Measurements from ENCODE around the gene SCFD1.

DNA sequence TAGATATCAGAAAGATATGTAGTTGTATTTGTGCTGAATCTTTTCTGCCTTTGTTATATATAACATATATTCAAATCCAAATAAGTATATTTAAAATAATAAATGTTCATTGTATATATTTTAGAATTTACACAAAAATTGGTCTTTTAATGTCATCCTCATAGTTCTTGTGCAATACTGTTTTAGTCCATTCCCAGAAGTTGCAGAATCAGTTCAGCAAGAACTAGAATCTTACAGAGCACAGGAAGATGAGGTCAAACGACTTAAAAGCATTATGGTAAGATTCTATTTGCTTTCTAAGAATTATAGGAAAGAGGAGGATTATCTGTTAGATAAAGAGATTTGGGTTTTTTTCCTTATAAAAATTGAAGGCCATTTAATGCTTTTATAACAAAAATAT lies 51.0 kb downstream of the SCFD1 start:
- TF ChIP-seq, protein P1, sequence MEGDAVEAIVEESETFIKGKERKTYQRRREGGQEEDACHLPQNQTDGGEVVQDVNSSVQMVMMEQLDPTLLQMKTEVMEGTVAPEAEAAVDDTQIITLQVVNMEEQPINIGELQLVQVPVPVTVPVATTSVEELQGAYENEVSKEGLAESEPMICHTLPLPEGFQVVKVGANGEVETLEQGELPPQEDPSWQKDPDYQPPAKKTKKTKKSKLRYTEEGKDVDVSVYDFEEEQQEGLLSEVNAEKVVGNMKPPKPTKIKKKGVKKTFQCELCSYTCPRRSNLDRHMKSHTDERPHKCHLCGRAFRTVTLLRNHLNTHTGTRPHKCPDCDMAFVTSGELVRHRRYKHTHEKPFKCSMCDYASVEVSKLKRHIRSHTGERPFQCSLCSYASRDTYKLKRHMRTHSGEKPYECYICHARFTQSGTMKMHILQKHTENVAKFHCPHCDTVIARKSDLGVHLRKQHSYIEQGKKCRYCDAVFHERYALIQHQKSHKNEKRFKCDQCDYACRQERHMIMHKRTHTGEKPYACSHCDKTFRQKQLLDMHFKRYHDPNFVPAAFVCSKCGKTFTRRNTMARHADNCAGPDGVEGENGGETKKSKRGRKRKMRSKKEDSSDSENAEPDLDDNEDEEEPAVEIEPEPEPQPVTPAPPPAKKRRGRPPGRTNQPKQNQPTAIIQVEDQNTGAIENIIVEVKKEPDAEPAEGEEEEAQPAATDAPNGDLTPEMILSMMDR (IDR thresholded peaks at IDR 0.05) = no peak
- TF ChIP-seq POLR2A (IDR thresholded peaks at IDR 0.05) = no peak

All from upper lobe of left lung (tissue), 4 donors.